HG03460 (cell line): ENCODE measurements around the gene MFAP4.

Experiments used
- ATAC-seq: cut with Tn5 transposase; IDR thresholded peaks from one replicate; pipeline ENCODE4 v1.9.1; 2021; ENCODE audit not compliant: unreplicated experiment

Gene MFAP4

GRCh38 chr17:19336938-19337711 is 49.9 kb downstream of the MFAP4 start:
- ATAC-seq = no peak

- no peak for ATAC-seq
These were observed 50.9 kb downstream of the MFAP4 start for GRCh38 chr17:19335951-19336631.

GRCh38 chr17:19334331-19334730 is 52.7 kb downstream of the MFAP4 start:
- ATAC-seq = no peak

GRCh38 chr17:19333736-19334290 is 53.2 kb downstream of the MFAP4 start:
- ATAC-seq = no peak
